GM10248 (cell line): ENCODE measurements around the gene CES4A.

Experiments used
- CTCF ChIA-PET: fragments of 300-600 bp; sonication (Branson Sonifier 250); formaldehyde crosslinking; extraction: SDS; loops from one replicate; lab custom pipeline; 2021; ENCODE audit warnings: antibody characterized with exemption; lab: Yijun Ruan, JAX
- POLR2A ChIA-PET: fragments of 350-650 bp; sonication (Branson Sonifier 250); formaldehyde crosslinking; extraction: SDS; loops from one replicate; lab custom pipeline; 2020; ENCODE audit warnings: antibody characterized with exemption; lab: Yijun Ruan, JAX
- DNase-seq: peaks from one replicate; pipeline ENCODE4 v3.0.0; 2012; ENCODE audit errors: extremely low spot score
- CTCF ChIP-seq: IDR thresholded peaks from 2 replicates; pipeline ENCODE4 v1.5.1; 2012; ENCODE audit warnings: mild to moderate bottlenecking, low read depth; ENCODE audit errors: extremely low read depth, missing control alignments, control extremely low read depth

CES4A gene

GRCh38 chr16:67029254-67030096 is 41.1 kb downstream of the CES4A start:
- DNase-seq = peak; percentile 68
- TF ChIP-seq CTCF = no peak
- ChIA-PET CTCF (interaction anchor here (1.0 to 5.6 kb wide), 7 partner anchors 11 to 125 kb away, joined by 3 to 59 read pairs (median 12); no protein-coding TSS in a partner anchor), POLR2A (interaction anchor here (0.5 to 0.6 kb wide), 2 partner anchors 90 to 417 kb away, joined by 3 read pairs; no protein-coding TSS in a partner anchor)

DNA sequence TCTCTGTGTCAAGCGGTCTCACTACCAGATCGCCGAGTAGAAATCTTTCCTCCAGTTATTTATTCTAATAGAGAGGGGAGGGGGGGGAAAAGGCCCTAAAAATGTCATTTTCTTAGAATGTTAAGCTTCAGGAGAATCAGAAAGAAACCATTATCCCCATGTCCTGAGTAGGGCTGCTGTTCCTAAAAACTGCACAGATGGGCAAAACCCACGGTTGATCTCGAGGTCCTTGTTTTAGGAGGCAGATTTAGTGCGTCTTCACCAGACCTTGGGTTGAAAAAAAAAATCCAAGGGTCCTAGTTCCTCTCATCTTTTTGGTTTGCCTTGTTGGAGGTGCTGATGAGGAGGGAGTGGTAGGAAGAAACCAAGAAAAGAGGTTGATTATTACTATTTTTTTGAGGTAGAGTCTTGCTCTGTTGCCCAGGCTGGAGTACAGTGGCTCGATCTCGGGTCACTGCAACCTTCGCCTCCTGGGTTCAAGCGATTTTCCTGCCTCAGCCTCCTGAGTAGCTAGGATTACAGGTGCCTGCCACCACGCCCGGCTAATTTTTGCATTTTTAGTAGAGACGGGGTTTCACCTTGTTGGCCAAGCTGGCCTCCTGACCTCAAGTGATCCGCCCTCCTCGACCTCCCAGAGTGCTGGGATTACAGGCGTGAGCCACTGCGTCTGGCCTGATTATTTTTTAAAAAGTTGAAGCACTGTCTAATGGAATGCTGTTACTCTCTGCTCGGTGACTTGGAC is 42.0 kb downstream of the CES4A start:
- CTCF ChIA-PET = interaction anchor here (1.0 to 5.6 kb wide), 8 partner anchors 10 to 126 kb away, joined by 3 to 32 read pairs (median 7); no protein-coding TSS in a partner anchor
- no peak for TF ChIP-seq CTCF
- DNase-seq = no peak
- POLR2A ChIA-PET = interaction anchor here (0.5 kb wide), 1 partner anchor 89 kb away, joined by 3 read pairs; no protein-coding TSS in a partner anchor

GRCh38 chr16:67034487-67034886 is 46.1 kb downstream of the CES4A start:
- no peak for DNase-seq
- ChIA-PET CTCF (interaction anchor here (0.9 to 1.0 kb wide), 2 partner anchors 24 to 121 kb away, joined by 3 to 4 read pairs; no protein-coding TSS in a partner anchor), POLR2A (no interaction called here)
- TF ChIP-seq CTCF = no peak

GRCh38 chr16:67035364-67035763 is 47.0 kb downstream of the CES4A start:
- CTCF ChIA-PET = interaction anchor here (0.8 to 0.9 kb wide), 2 partner anchors 9 to 120 kb away, joined by 4 read pairs; no protein-coding TSS in a partner anchor
- POLR2A ChIA-PET = no interaction called here
- no peak for TF ChIP-seq CTCF
- no peak for DNase-seq

DNA sequence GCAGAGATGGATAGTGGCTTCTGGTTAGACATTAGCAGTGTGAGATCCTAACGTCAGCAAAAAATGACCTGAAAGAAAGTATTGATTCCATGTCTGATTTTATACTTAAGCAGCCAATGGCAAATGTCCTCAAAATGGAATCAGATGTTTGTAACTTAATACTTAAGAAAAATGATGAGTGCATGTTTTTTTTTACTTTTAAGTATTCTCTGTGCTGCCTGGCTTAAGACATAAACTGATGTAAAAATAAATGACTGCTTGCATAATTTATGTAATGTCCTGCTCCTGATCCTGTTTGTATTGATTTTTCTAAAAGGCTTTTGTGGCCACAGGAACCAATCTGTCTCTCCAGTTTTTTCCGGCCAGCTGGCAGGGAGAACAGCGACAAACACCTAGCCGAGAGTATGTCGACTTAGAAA is 47.9 kb downstream of the CES4A start:
- no peak for TF ChIP-seq CTCF
- no peak for DNase-seq
- POLR2A ChIA-PET = no interaction called here
- CTCF ChIA-PET = no interaction called here

GRCh38 chr16:67039260-67040020 is 51.1 kb downstream of the CES4A start:
- no peak for TF ChIP-seq CTCF
- ChIA-PET POLR2A (no interaction called here), CTCF (interaction anchor here (1.1 to 1.7 kb wide), 4 partner anchors 9 to 21 kb away, joined by 3 to 7 read pairs (median 3); no protein-coding TSS in a partner anchor)
- DNase-seq = no peak
